Endothelial cell of umbilical vein (primary cell): ENCODE results near the gene CACNA2D3.

Experiments
- EZH2 ChIP-seq: IDR thresholded peaks from 2 replicates; pipeline ENCODE4 v1.6.1; 2012; ENCODE audit warnings: borderline replicate concordance, low read depth, mild to moderate bottlenecking, moderate library complexity, low read length, inconsistent platforms; ENCODE audit not compliant: severe bottlenecking
- FOS ChIP-seq: IDR thresholded peaks from 2 replicates; pipeline ENCODE4 v1.6.1; 2011; ENCODE audit warnings: mild to moderate bottlenecking, low read length, moderate library complexity, borderline replicate concordance; ENCODE audit not compliant: insufficient read depth
- JUN ChIP-seq: IDR thresholded peaks from 2 replicates; pipeline ENCODE4 v1.6.1; 2011; ENCODE audit warnings: borderline replicate concordance, low read depth; ENCODE audit not compliant: insufficient read length, insufficient read depth
- POLR2A ChIP-seq: IDR thresholded peaks from 2 replicates; pipeline ENCODE4 v1.6.1; 2012; ENCODE audit warnings: low read depth, mild to moderate bottlenecking, control low read depth, low read length
- POLR2AphosphoS5 ChIP-seq: IDR thresholded peaks from 2 replicates; pipeline ENCODE4 v1.6.1; 2012; ENCODE audit warnings: low read depth, mild to moderate bottlenecking, control low read depth, low read length, moderate library complexity; ENCODE audit not compliant: insufficient read depth
- TF ChIP-seq, protein P1 (sequence below), 2 donors: IDR thresholded peaks; 1 replicate in 1 of 2; 2 replicates in 1 of 2; pipeline ENCODE4 v1.5.1; 2011; ENCODE audit warnings: low read length in 2 of 2, mild to moderate bottlenecking in 2 of 2, moderate library complexity in 2 of 2, control low read depth in 1 of 2, inconsistent platforms in 1 of 2, low read depth in 1 of 2; ENCODE audit not compliant: insufficient read depth in 1 of 2; ENCODE audit errors: extremely low read depth in 1 of 2
- TF ChIP-seq, protein P2 (sequence below): IDR thresholded peaks from 2 replicates; pipeline ENCODE4 v1.6.1; 2011; ENCODE audit not compliant: insufficient read depth, insufficient read length

DNA sequence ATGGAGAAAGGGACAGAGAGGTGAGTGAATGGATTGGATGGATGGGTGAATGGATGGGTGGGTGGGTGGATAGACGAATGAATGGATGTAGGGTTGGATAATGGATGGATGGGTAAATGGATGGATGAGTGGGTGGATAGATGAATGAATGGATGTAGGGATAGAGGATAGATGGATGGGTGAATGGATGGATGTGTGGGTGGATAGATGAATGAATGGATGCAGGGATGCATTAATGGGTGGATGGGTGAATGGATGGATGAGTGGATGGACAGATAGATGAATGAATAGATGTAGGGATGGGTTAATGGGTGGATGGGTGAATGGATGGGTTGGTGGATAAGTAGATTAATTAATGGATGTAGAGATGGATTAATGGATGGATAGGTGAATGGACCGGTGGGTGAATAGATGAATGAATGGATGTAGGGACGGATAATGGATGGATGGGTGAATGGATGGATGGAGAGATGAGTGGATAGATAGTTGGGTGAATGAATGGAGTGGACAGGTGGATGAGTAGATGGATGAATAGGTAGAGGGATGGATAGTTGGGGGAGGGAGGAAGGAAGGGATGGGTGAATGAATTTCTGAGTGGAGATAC, 28.6 kb downstream of the CACNA2D3 start:
- TF ChIP-seq, protein P1, sequence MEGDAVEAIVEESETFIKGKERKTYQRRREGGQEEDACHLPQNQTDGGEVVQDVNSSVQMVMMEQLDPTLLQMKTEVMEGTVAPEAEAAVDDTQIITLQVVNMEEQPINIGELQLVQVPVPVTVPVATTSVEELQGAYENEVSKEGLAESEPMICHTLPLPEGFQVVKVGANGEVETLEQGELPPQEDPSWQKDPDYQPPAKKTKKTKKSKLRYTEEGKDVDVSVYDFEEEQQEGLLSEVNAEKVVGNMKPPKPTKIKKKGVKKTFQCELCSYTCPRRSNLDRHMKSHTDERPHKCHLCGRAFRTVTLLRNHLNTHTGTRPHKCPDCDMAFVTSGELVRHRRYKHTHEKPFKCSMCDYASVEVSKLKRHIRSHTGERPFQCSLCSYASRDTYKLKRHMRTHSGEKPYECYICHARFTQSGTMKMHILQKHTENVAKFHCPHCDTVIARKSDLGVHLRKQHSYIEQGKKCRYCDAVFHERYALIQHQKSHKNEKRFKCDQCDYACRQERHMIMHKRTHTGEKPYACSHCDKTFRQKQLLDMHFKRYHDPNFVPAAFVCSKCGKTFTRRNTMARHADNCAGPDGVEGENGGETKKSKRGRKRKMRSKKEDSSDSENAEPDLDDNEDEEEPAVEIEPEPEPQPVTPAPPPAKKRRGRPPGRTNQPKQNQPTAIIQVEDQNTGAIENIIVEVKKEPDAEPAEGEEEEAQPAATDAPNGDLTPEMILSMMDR (IDR thresholded peaks at IDR 0.05; ENCODE audit: extremely low read depth in 1 of 2, insufficient read depth in 1 of 2, low read depth in 1 of 2, low read length in 2 of 2) = no peak
- TF ChIP-seq EZH2 (no peak), POLR2A (no peak), POLR2AphosphoS5 (no peak), JUN (no peak), FOS (no peak)
- TF ChIP-seq, protein P2, sequence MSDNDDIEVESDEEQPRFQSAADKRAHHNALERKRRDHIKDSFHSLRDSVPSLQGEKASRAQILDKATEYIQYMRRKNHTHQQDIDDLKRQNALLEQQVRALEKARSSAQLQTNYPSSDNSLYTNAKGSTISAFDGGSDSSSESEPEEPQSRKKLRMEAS = no peak
